ENCODE data around the gene BAG3. TPM values are rescaled to one million over a fixed set of nuclear protein-coding genes. Genes with fewer than 3 reads are reported as not detected.
A peak's percentile ranks its signal among the peaks of the same experiment; 100 is the strongest.

Gene BAG3
- total and polyA plus RNA-seq, 9 of the 15 experiments (the other 6 are each of a cell fraction or from before 2014, with no cell fraction given), result 2.6 to 27.4 (median 7.2) TPM

GRCh38 chr10:119725828-119726675 is 74.9 kb downstream of the BAG3 start, which contains the start of gene INPP5F (continued):
- TF ChIP-seq ZNF280A (IDR thresholded peaks at IDR 0.05; ENCODE audit: low read depth, partially characterized antibody) (no peak), IFI16 (CRISPR knock-in tag; IDR thresholded peaks at IDR 0.05) (no peak), TGIF2 (CRISPR knock-in tag; IDR thresholded peaks at IDR 0.05) (no peak), DPF2 (IDR thresholded peaks at IDR 0.05) (no peak), ZNF766 (CRISPR knock-in tag; conservative IDR thresholded peaks at IDR 0.05) (no peak), HMGXB4 (CRISPR knock-in tag; IDR thresholded peaks at IDR 0.05) (no peak), ZNF282 (CRISPR knock-in tag; IDR thresholded peaks at IDR 0.05) (no peak), ZBTB1 (CRISPR knock-in tag; IDR thresholded peaks at IDR 0.05; ENCODE audit: borderline replicate concordance, low read depth) (no peak), MED1 (CRISPR knock-in tag; IDR thresholded peaks at IDR 0.05; ENCODE audit: borderline replicate concordance) (no peak), CBFA2T2 (conservative IDR thresholded peaks at IDR 0.05) (no peak)
- TF ChIP-seq, protein P1, sequence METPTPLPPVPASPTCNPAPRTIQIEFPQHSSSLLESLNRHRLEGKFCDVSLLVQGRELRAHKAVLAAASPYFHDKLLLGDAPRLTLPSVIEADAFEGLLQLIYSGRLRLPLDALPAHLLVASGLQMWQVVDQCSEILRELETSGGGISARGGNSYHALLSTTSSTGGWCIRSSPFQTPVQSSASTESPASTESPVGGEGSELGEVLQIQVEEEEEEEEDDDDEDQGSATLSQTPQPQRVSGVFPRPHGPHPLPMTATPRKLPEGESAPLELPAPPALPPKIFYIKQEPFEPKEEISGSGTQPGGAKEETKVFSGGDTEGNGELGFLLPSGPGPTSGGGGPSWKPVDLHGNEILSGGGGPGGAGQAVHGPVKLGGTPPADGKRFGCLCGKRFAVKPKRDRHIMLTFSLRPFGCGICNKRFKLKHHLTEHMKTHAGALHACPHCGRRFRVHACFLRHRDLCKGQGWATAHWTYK (CRISPR knock-in tag; IDR thresholded peaks at IDR 0.05), result 0 out of 2 replicates have a peak, but pooled peaks have one; percentile 16
- TF ChIP-seq, protein P2, sequence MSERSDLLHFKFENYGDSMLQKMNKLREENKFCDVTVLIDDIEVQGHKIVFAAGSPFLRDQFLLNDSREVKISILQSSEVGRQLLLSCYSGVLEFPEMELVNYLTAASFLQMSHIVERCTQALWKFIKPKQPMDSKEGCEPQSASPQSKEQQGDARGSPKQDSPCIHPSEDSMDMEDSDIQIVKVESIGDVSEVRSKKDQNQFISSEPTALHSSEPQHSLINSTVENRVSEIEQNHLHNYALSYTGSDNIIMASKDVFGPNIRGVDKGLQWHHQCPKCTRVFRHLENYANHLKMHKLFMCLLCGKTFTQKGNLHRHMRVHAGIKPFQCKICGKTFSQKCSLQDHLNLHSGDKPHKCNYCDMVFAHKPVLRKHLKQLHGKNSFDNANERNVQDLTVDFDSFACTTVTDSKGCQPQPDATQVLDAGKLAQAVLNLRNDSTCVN (CRISPR knock-in tag; IDR thresholded peaks at IDR 0.05), result no peak
- TF ChIP-seq, protein P3, sequence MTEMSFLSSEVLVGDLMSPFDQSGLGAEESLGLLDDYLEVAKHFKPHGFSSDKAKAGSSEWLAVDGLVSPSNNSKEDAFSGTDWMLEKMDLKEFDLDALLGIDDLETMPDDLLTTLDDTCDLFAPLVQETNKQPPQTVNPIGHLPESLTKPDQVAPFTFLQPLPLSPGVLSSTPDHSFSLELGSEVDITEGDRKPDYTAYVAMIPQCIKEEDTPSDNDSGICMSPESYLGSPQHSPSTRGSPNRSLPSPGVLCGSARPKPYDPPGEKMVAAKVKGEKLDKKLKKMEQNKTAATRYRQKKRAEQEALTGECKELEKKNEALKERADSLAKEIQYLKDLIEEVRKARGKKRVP (CRISPR knock-in tag; IDR thresholded peaks at IDR 0.05), result no peak
- TF ChIP-seq, protein P4, sequence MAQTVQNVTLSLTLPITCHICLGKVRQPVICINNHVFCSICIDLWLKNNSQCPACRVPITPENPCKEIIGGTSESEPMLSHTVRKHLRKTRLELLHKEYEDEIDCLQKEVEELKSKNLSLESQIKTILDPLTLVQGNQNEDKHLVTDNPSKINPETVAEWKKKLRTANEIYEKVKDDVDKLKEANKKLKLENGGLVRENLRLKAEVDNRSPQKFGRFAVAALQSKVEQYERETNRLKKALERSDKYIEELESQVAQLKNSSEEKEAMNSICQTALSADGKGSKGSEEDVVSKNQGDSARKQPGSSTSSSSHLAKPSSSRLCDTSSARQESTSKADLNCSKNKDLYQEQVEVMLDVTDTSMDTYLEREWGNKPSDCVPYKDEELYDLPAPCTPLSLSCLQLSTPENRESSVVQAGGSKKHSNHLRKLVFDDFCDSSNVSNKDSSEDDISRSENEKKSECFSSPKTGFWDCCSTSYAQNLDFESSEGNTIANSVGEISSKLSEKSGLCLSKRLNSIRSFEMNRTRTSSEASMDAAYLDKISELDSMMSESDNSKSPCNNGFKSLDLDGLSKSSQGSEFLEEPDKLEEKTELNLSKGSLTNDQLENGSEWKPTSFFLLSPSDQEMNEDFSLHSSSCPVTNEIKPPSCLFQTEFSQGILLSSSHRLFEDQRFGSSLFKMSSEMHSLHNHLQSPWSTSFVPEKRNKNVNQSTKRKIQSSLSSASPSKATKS (CRISPR knock-in tag; IDR thresholded peaks at IDR 0.05), result no peak
- TF ChIP-seq, protein P5, sequence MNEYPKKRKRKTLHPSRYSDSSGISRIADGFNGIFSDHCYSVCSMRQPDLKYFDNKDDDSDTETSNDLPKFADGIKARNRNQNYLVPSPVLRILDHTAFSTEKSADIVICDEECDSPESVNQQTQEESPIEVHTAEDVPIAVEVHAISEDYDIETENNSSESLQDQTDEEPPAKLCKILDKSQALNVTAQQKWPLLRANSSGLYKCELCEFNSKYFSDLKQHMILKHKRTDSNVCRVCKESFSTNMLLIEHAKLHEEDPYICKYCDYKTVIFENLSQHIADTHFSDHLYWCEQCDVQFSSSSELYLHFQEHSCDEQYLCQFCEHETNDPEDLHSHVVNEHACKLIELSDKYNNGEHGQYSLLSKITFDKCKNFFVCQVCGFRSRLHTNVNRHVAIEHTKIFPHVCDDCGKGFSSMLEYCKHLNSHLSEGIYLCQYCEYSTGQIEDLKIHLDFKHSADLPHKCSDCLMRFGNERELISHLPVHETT (CRISPR knock-in tag; conservative IDR thresholded peaks at IDR 0.05 in 1 of 2, IDR thresholded peaks at IDR 0.05 in 1 of 2), result peak in 1 of 2 experiments; percentile 92; a peak in 2 of 4 replicates
